HEK293 (cell line): ENCODE results near the gene FBRSL1.

Source experiments
- BCL11A ChIP-seq: fragments of 450-650 bp; formaldehyde crosslinking; IDR thresholded peaks from 2 replicates; pipeline ENCODE4 v1.5.1; 2016; ENCODE audit warnings: low read depth, missing biosample characterization, missing genetic modification characterization
- BCL11B ChIP-seq: fragments of 450-650 bp; formaldehyde crosslinking; IDR thresholded peaks from 2 replicates; pipeline ENCODE4 v1.5.1; 2016; ENCODE audit warnings: low read depth, missing biosample characterization, missing genetic modification characterization
- EGR2 ChIP-seq: fragments of 450-650 bp; formaldehyde crosslinking; IDR thresholded peaks from 2 replicates; pipeline ENCODE4 v1.5.1; 2016; ENCODE audit warnings: low read depth, missing biosample characterization, missing genetic modification characterization
- GLI4 ChIP-seq: fragments of 450-650 bp; formaldehyde crosslinking; IDR thresholded peaks from 2 replicates; pipeline ENCODE4 v1.5.1; 2016; ENCODE audit warnings: missing biosample characterization, missing genetic modification characterization
- GLIS1 ChIP-seq: fragments of 450-650 bp; formaldehyde crosslinking; IDR thresholded peaks from 2 replicates; pipeline ENCODE4 v1.5.1; 2016; ENCODE audit warnings: missing biosample characterization, missing genetic modification characterization
- GLIS2 ChIP-seq: fragments of 450-650 bp; formaldehyde crosslinking; IDR thresholded peaks from 2 replicates; pipeline ENCODE4 v1.5.1; 2016; ENCODE audit warnings: missing biosample characterization, missing genetic modification characterization
- HOXC10 ChIP-seq: sonication (generic); formaldehyde crosslinking; IDR thresholded peaks from 2 replicates; pipeline ENCODE4 v1.8.1; 2023; ENCODE audit warnings: mild to moderate bottlenecking, missing genetic modification reagents
- KLF1 ChIP-seq: fragments of 450-650 bp; formaldehyde crosslinking; IDR thresholded peaks from 2 replicates; pipeline ENCODE4 v1.5.1; 2016; ENCODE audit warnings: missing biosample characterization, missing genetic modification characterization
- MEIS1 ChIP-seq: sonication (generic); formaldehyde crosslinking; IDR thresholded peaks from 2 replicates; pipeline ENCODE4 v1.8.1; 2022; ENCODE audit warnings: missing genetic modification reagents, mild to moderate bottlenecking, borderline replicate concordance
- OSR2 ChIP-seq: fragments of 450-650 bp; formaldehyde crosslinking; IDR thresholded peaks from 2 replicates; pipeline ENCODE4 v1.5.1; 2016; ENCODE audit warnings: missing biosample characterization, missing genetic modification characterization
- SP2 ChIP-seq: fragments of 450-650 bp; formaldehyde crosslinking; IDR thresholded peaks from 2 replicates; pipeline ENCODE4 v1.5.1; 2016; ENCODE audit warnings: missing biosample characterization, missing genetic modification characterization
- SP3 ChIP-seq: fragments of 450-650 bp; formaldehyde crosslinking; IDR thresholded peaks from 2 replicates; pipeline ENCODE4 v1.5.1; 2016; ENCODE audit warnings: missing biosample characterization, missing genetic modification characterization
- TCF7L2 ChIP-seq: IDR thresholded peaks from 2 replicates; pipeline ENCODE4 v1.6.1; 2011; ENCODE audit warnings: low read depth, mild to moderate bottlenecking, inconsistent platforms, low read length, moderate library complexity, borderline replicate concordance
- WT1 ChIP-seq: fragments of 450-650 bp; formaldehyde crosslinking; IDR thresholded peaks from 2 replicates; pipeline ENCODE4 v1.5.1; 2016; ENCODE audit warnings: missing biosample characterization, missing genetic modification characterization
- ZBTB21 ChIP-seq: fragments of 450-650 bp; formaldehyde crosslinking; IDR thresholded peaks from 2 replicates; pipeline ENCODE4 v1.5.1; 2017; ENCODE audit warnings: missing biosample characterization, missing genetic modification characterization
- ZBTB8A ChIP-seq: fragments of 450-650 bp; formaldehyde crosslinking; IDR thresholded peaks from 2 replicates; pipeline ENCODE4 v1.5.1; 2016; ENCODE audit warnings: missing biosample characterization, missing genetic modification characterization
- ZEB2 ChIP-seq: fragments of 450-650 bp; formaldehyde crosslinking; IDR thresholded peaks from 2 replicates; pipeline ENCODE4 v1.5.1; 2016; ENCODE audit warnings: missing biosample characterization, missing genetic modification characterization
- ZFP69B ChIP-seq: fragments of 450-650 bp; formaldehyde crosslinking; IDR thresholded peaks from 2 replicates; pipeline ENCODE4 v1.5.1; 2016; ENCODE audit warnings: missing biosample characterization, missing genetic modification characterization
- ZNF10 ChIP-seq: fragments of 450-650 bp; formaldehyde crosslinking; IDR thresholded peaks from 2 replicates; pipeline ENCODE4 v1.5.1; 2017; ENCODE audit warnings: missing biosample characterization, missing genetic modification characterization
- ZNF146 ChIP-seq: fragments of 450-650 bp; formaldehyde crosslinking; IDR thresholded peaks from 2 replicates; pipeline ENCODE4 v1.5.1; 2016; ENCODE audit warnings: missing biosample characterization, missing genetic modification characterization
- ZNF155 ChIP-seq: fragments of 450-650 bp; formaldehyde crosslinking; IDR thresholded peaks from 2 replicates; pipeline ENCODE4 v1.5.1; 2016; ENCODE audit warnings: missing biosample characterization, missing genetic modification characterization
- ZNF223 ChIP-seq: fragments of 450-650 bp; formaldehyde crosslinking; IDR thresholded peaks from 2 replicates; pipeline ENCODE4 v1.5.1; 2016; ENCODE audit warnings: missing biosample characterization, missing genetic modification characterization
- ZNF391 ChIP-seq: fragments of 450-650 bp; formaldehyde crosslinking; IDR thresholded peaks from 2 replicates; pipeline ENCODE4 v1.5.1; 2016; ENCODE audit warnings: low read depth, missing biosample characterization, missing genetic modification characterization, borderline replicate concordance
- ZNF426 ChIP-seq: fragments of 450-650 bp; formaldehyde crosslinking; IDR thresholded peaks from 2 replicates; pipeline ENCODE4 v1.5.1; 2017; ENCODE audit warnings: missing biosample characterization, missing genetic modification characterization, mild to moderate bottlenecking, inconsistent platforms, moderate library complexity
- ZNF433 ChIP-seq: fragments of 450-650 bp; formaldehyde crosslinking; IDR thresholded peaks from 2 replicates; pipeline ENCODE4 v1.5.1; 2016; ENCODE audit warnings: missing biosample characterization, missing genetic modification characterization, low read depth
- ZNF518A ChIP-seq: fragments of 450-650 bp; formaldehyde crosslinking; conservative IDR thresholded peaks from 2 replicates; pipeline ENCODE4 v1.5.1; 2016; ENCODE audit warnings: low read depth, missing biosample characterization, missing genetic modification characterization
- ZNF544 ChIP-seq: fragments of 450-650 bp; formaldehyde crosslinking; IDR thresholded peaks from 2 replicates; pipeline ENCODE4 v1.5.0; 2017; ENCODE audit warnings: missing biosample characterization, missing genetic modification characterization
- ZNF626 ChIP-seq: fragments of 450-650 bp; sonication (Bioruptor Pico); formaldehyde crosslinking; IDR thresholded peaks from 2 replicates; pipeline ENCODE4 v1.5.1; 2018; ENCODE audit warnings: missing biosample characterization, missing genetic modification characterization, inconsistent platforms
- ZNF658 ChIP-seq: fragments of 450-650 bp; formaldehyde crosslinking; IDR thresholded peaks from 2 replicates; pipeline ENCODE4; 2016; ENCODE audit warnings: missing biosample characterization, missing genetic modification characterization
- ZNF692 ChIP-seq: fragments of 450-650 bp; formaldehyde crosslinking; IDR thresholded peaks from 2 replicates; pipeline ENCODE4 v1.5.1; 2016; ENCODE audit warnings: missing biosample characterization, missing genetic modification characterization
- ZNF701 ChIP-seq: fragments of 450-650 bp; formaldehyde crosslinking; IDR thresholded peaks from 2 replicates; pipeline ENCODE4 v1.5.1; 2016; ENCODE audit warnings: missing biosample characterization, missing genetic modification characterization
- ZNF777 ChIP-seq: fragments of 450-650 bp; formaldehyde crosslinking; IDR thresholded peaks from 2 replicates; pipeline ENCODE4 v1.5.1; 2017; ENCODE audit warnings: missing biosample characterization, missing genetic modification characterization, borderline replicate concordance
- ZSCAN16 ChIP-seq: fragments of 450-650 bp; formaldehyde crosslinking; IDR thresholded peaks from 2 replicates; pipeline ENCODE4 v1.5.1; 2016; ENCODE audit warnings: missing biosample characterization, missing genetic modification characterization
- TF ChIP-seq, protein P1 (sequence below): fragments of 450-650 bp; formaldehyde crosslinking; IDR thresholded peaks from 2 replicates; pipeline ENCODE4 v1.5.1; 2017; ENCODE audit warnings: missing biosample characterization, missing genetic modification characterization

The FBRSL1 gene

GRCh38 chr12:132506328-132507160 lies 16.6 kb downstream of the FBRSL1 start (continued):
- TF ChIP-seq ZNF433 (tag by site-specific recombination) = no peak
- no peak for TF ChIP-seq HOXC10 (CRISPR knock-in tag)
- no peak for TF ChIP-seq TCF7L2
- TF ChIP-seq ZBTB8A (tag by site-specific recombination) = peak; percentile 77
- no peak for TF ChIP-seq ZSCAN16 (tag by site-specific recombination)
- TF ChIP-seq GLIS1 (tag by site-specific recombination) = peak; percentile 88
- TF ChIP-seq ZNF391 (tag by site-specific recombination) = no peak
- TF ChIP-seq BCL11A = no peak
- TF ChIP-seq ZFP69B (tag by site-specific recombination) = peak; percentile 50; the same call in 1 of the 2 replicates
- TF ChIP-seq GLIS2 (tag by site-specific recombination) = peak; percentile 93
- no peak for TF ChIP-seq ZNF155
- peak; percentile 93 for TF ChIP-seq SP2 (tag by site-specific recombination)
- no peak for TF ChIP-seq ZNF777 (tag by site-specific recombination)
- TF ChIP-seq ZNF146 (tag by site-specific recombination) = no peak
- TF ChIP-seq MEIS1 (CRISPR knock-in tag) = no peak
- peak; percentile 54; the same call in 1 of the 2 replicates for TF ChIP-seq SP3 (tag by site-specific recombination)
- TF ChIP-seq ZNF626 (tag by site-specific recombination) = no peak
- no peak for TF ChIP-seq ZNF10 (tag by site-specific recombination)
- peak; percentile 77 for TF ChIP-seq KLF1 (tag by site-specific recombination)
- TF ChIP-seq ZEB2 (tag by site-specific recombination) = 0 out of 2 replicates have a peak, but pooled peaks have one; percentile 40
- TF ChIP-seq ZNF223 (tag by site-specific recombination) = no peak
- no peak for TF ChIP-seq BCL11B
- TF ChIP-seq ZNF426 (tag by site-specific recombination) = no peak
- TF ChIP-seq GLI4 = 0 out of 2 replicates have a peak, but pooled peaks have one; percentile 10
- TF ChIP-seq ZNF701 (tag by site-specific recombination) = no peak
- TF ChIP-seq ZNF518A (tag by site-specific recombination) = no peak
- no peak for TF ChIP-seq ZNF658
- TF ChIP-seq ZNF692 (tag by site-specific recombination) = no peak
- TF ChIP-seq WT1 (tag by site-specific recombination) = peak; percentile 28; the same call in 1 of the 2 replicates
- TF ChIP-seq ZBTB21 (tag by site-specific recombination) = no peak
- peak; percentile 72 for TF ChIP-seq EGR2 (tag by site-specific recombination)
- TF ChIP-seq OSR2 = no peak
- TF ChIP-seq, protein P1, sequence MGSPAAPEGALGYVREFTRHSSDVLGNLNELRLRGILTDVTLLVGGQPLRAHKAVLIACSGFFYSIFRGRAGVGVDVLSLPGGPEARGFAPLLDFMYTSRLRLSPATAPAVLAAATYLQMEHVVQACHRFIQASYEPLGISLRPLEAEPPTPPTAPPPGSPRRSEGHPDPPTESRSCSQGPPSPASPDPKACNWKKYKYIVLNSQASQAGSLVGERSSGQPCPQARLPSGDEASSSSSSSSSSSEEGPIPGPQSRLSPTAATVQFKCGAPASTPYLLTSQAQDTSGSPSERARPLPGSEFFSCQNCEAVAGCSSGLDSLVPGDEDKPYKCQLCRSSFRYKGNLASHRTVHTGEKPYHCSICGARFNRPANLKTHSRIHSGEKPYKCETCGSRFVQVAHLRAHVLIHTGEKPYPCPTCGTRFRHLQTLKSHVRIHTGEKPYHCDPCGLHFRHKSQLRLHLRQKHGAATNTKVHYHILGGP = no peak
- no peak for TF ChIP-seq ZNF544 (tag by site-specific recombination)
